Activated CD8-positive, alpha-beta T cell treated with anti-CD3 and anti-CD28 coated beads for 36 hours (primary cell): ENCODE data around the gene GPC6. TPM values are rescaled to one million over a fixed set of nuclear protein-coding genes. Genes with fewer than 3 reads are reported as not detected.

Experiments
- ATAC-seq: fragments of 200-7000 bp; cut with Tn5 transposase; one replicate; pipeline ENCODE4 v1.10.0; 2021; ENCODE audit warnings: mild to moderate bottlenecking, moderate library complexity
- CTCF ChIA-PET: fragments of 350-600 bp; sonication (Branson Sonifier 250); formaldehyde crosslinking; loops from one replicate; lab custom pipeline; 2021; ENCODE audit warnings: antibody characterized with exemption; lab: Charles Lee
- POLR2A ChIA-PET: fragments of 350-600 bp; sonication (Branson Sonifier 250); formaldehyde crosslinking; loops from one replicate; lab custom pipeline; 2021; ENCODE audit warnings: antibody characterized with exemption; lab: Charles Lee
- DNase-seq: peaks from one replicate; pipeline ENCODE4 v3.0.0-alpha.2; 2020
- H3K27ac Mint-ChIP-seq: one replicate; pipeline ENCODE4 v1.8.0; 2021; ENCODE audit warnings: mild to moderate bottlenecking, mixed read lengths
- H3K27me3 Mint-ChIP-seq: one replicate; pipeline ENCODE4 v1.8.0; 2021; ENCODE audit warnings: mixed read lengths
- H3K36me3 Mint-ChIP-seq: one replicate; pipeline ENCODE4 v1.8.0; 2021; ENCODE audit warnings: low read depth, mixed read lengths
- H3K4me1 Mint-ChIP-seq: one replicate; pipeline ENCODE4 v1.8.0; 2021; ENCODE audit warnings: low read depth, mixed read lengths
- H3K4me3 Mint-ChIP-seq: one replicate; pipeline ENCODE4 v1.8.0; 2021; ENCODE audit warnings: mild to moderate bottlenecking, moderate library complexity, mixed read lengths
- H3K9me3 Mint-ChIP-seq: one replicate; pipeline ENCODE4 v1.8.0; 2021; ENCODE audit warnings: mixed read lengths
- intact Hi-C: fragments of 100-400 bp; cut with micrococcal nuclease; formaldehyde crosslinking; loops from one replicate; pipeline ENCODE4 v1.10.0; 2022
- total RNA-seq, 2 experiments: library from RNA; stranded (reverse); gene quantifications; one replicate each; pipeline ENCODE4 v1.2.3, GENCODE V29; 2021
- TF ChIP-seq, protein P1 (sequence below): fragments of 200-600 bp; IDR thresholded peaks from one replicate; pipeline ENCODE4 v1.8.0; 2022; ENCODE audit warnings: antibody characterized with exemption, mild to moderate bottlenecking

The GPC6 gene
- total RNA-seq, 2 experiments from 2014 or later = not detected

DNA sequence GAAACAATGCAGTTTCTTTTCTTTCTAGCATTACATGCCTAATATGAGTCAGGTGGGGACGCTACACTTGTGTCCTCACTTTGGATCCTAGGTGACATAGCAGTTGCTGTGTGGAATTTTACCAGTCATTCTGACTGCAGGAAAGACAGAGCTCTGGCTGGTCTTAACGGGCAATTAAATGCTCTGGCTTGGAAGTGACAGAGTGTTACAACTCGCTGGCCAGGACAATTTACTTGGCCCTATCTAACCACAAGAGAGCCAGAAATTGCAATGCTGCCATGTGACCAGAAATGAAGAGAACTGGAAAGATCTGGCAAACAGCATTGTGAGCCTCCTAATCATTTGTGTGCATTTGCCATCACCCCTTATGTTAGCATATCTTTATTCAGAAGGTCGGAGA lies 901.8 kb downstream of the GPC6 start:
- ATAC-seq (no peak), DNase-seq (no peak)
- POLR2A ChIA-PET = no interaction called here
- H3K4me3 Mint-ChIP-seq = no peak overlapping the region
- CTCF ChIA-PET = no interaction called here
- no peaks in the 10 kb centered on the region for H3K36me3 Mint-ChIP-seq
- intact Hi-C loops = no loop called here
- TF ChIP-seq, protein P1, sequence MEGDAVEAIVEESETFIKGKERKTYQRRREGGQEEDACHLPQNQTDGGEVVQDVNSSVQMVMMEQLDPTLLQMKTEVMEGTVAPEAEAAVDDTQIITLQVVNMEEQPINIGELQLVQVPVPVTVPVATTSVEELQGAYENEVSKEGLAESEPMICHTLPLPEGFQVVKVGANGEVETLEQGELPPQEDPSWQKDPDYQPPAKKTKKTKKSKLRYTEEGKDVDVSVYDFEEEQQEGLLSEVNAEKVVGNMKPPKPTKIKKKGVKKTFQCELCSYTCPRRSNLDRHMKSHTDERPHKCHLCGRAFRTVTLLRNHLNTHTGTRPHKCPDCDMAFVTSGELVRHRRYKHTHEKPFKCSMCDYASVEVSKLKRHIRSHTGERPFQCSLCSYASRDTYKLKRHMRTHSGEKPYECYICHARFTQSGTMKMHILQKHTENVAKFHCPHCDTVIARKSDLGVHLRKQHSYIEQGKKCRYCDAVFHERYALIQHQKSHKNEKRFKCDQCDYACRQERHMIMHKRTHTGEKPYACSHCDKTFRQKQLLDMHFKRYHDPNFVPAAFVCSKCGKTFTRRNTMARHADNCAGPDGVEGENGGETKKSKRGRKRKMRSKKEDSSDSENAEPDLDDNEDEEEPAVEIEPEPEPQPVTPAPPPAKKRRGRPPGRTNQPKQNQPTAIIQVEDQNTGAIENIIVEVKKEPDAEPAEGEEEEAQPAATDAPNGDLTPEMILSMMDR = no peak
- H3K27me3 Mint-ChIP-seq = no peaks in the 10 kb centered on the region
- no peak overlapping the region for H3K27ac Mint-ChIP-seq
- H3K9me3 Mint-ChIP-seq = no peaks in the 10 kb centered on the region
- peaks cover 5% of the 10 kb centered on the region for H3K4me1 Mint-ChIP-seq

- H3K36me3 Mint-ChIP-seq = no peaks in the 10 kb centered on the region
- H3K9me3 Mint-ChIP-seq = no peaks in the 10 kb centered on the region
- no peak overlapping the region for H3K4me3 Mint-ChIP-seq
- peaks cover 5% of the 10 kb centered on the region for H3K4me1 Mint-ChIP-seq
- H3K27me3 Mint-ChIP-seq = no peaks in the 10 kb centered on the region
- TF ChIP-seq, protein P1 = no peak
- H3K27ac Mint-ChIP-seq = no peak overlapping the region
- intact Hi-C loops = no loop called here
- DNase-seq (no peak), ATAC-seq (peak; percentile 55)
- ChIA-PET POLR2A (no interaction called here), CTCF (no interaction called here)
Measured at GRCh38 chr13:94129490-94129894, 902.9 kb downstream of the GPC6 start.

DNA sequence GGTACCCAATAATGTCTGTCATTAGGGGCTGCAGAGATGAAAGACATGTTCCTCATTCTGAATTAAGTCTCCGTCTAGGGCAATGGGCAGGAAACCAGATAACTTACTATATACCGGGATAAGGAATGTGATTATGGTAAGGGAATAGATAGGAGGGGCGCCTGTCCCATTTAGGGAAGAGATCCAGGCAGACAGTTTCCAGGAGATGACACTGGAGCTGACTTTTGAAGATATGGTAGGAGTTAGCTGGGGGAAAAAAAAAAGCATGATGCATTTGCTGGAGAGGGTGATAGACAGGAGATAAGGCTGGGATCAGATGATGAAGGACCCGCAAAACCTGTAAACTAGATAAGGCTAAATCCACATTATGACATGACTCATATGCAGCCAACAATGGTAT lies 912.2 kb downstream of the GPC6 start:
- TF ChIP-seq, protein P1 = no peak
- no peak overlapping the region for H3K27ac Mint-ChIP-seq
- H3K4me3 Mint-ChIP-seq = no peak overlapping the region
- no peaks in the 10 kb centered on the region for H3K36me3 Mint-ChIP-seq
- no peaks in the 10 kb centered on the region for H3K9me3 Mint-ChIP-seq
- intact Hi-C loops = no loop called here
- H3K27me3 Mint-ChIP-seq = no peaks in the 10 kb centered on the region
- no peaks in the 10 kb centered on the region for H3K4me1 Mint-ChIP-seq
- DNase-seq (no peak), ATAC-seq (no peak)
- POLR2A ChIA-PET = interaction anchor here (0.6 kb wide), 1 partner anchor 14 kb away, joined by 3 read pairs; no protein-coding TSS in a partner anchor
- CTCF ChIA-PET = interaction anchor here (1.0 to 1.9 kb wide), 3 partner anchors 14 to 179 kb away, joined by 3 to 4 read pairs (median 4); no protein-coding TSS in a partner anchor

GRCh38 chr13:94139393-94139995 lies 912.9 kb downstream of the GPC6 start:
- H3K9me3 Mint-ChIP-seq = no peaks in the 10 kb centered on the region
- CTCF ChIA-PET = interaction anchor here (1.0 to 1.9 kb wide), 3 partner anchors 14 to 178 kb away, joined by 3 to 4 read pairs (median 4); no protein-coding TSS in a partner anchor
- ATAC-seq = no peak

GRCh38 chr13:94140027-94140426 lies 913.4 kb downstream of the GPC6 start:
- Mint-ChIP-seq H3K27ac (no peak overlapping the region), H3K4me1 (no peaks in the 10 kb centered on the region), H3K27me3 (no peaks in the 10 kb centered on the region), H3K9me3 (no peaks in the 10 kb centered on the region), H3K36me3 (no peaks in the 10 kb centered on the region), H3K4me3 (no peak overlapping the region)
- no peak for ATAC-seq
- intact Hi-C loops = no loop called here
- CTCF ChIA-PET = interaction anchor here (1.5 to 1.9 kb wide), 2 partner anchors 13 to 25 kb away, joined by 4 read pairs; no protein-coding TSS in a partner anchor
- TF ChIP-seq, protein P1 = no peak
- no peak for DNase-seq
- POLR2A ChIA-PET = interaction anchor here (0.6 kb wide), 1 partner anchor 1198 kb away, joined by 3 read pairs; no protein-coding TSS in a partner anchor

More at GRCh38 chr13:94139393-94139995, 912.9 kb downstream of the GPC6 start:
- Mint-ChIP-seq H3K27ac (no peak overlapping the region), H3K36me3 (no peaks in the 10 kb centered on the region), H3K4me3 (no peak overlapping the region), H3K4me1 (no peaks in the 10 kb centered on the region), H3K27me3 (no peaks in the 10 kb centered on the region)
- POLR2A ChIA-PET = interaction anchor here (0.6 kb wide), 2 partner anchors 13 to 1199 kb away, joined by 3 read pairs; no protein-coding TSS in a partner anchor
- TF ChIP-seq, protein P1 = no peak
- DNase-seq = no peak
- intact Hi-C loops = no loop called here
